Activated CD8-positive, alpha-beta memory T cell treated with anti-CD3 and anti-CD28 coated beads for 36 hours (primary cell): ENCODE measurements around the gene NCAM2. TPM values are rescaled to one million over a fixed set of nuclear protein-coding genes. Genes with fewer than 3 reads are reported as not detected.

Experiments used
- CTCF ChIA-PET: fragments of 350-600 bp; sonication (Branson Sonifier 250); formaldehyde crosslinking; loops from one replicate; lab custom pipeline; 2021; ENCODE audit warnings: antibody characterized with exemption; lab: Charles Lee
- POLR2A ChIA-PET: fragments of 350-600 bp; sonication (Branson Sonifier 250); formaldehyde crosslinking; loops from one replicate; lab custom pipeline; 2021; ENCODE audit warnings: antibody characterized with exemption; lab: Charles Lee
- total RNA-seq, 2 experiments: library from RNA; stranded (reverse); gene quantifications; one replicate each; pipeline ENCODE4 v1.2.3, GENCODE V29; 2021

Gene NCAM2
- total RNA-seq, 2 experiments from 2014 or later: not detected

DNA sequence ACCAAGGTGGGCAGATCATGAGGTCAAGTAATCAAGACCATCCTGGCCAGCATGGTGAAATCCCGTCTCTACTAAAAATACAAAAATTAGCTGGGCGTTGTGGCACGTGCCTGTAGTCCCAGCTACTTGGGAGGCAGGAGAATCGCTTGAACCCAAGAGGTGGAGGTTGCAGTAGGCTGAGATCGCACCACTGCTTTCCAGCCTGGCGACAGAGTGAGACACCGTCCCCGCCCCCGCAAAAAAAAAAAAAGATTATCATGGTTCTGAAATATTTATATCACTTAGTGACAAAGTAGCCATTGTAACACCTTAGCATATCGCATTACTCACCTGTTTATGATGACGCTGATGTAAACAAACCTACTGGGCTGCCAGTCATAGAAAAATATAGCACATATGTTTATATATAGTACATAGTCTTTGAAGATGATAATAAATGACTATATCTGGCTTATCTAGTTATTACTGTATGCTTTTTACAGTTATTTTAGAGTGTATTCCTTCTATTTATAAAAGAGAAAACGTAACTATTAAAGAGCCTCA, 160.2 kb downstream of the NCAM2 start:
- CTCF ChIA-PET: no interaction called here
- POLR2A ChIA-PET: no interaction called here

DNA sequence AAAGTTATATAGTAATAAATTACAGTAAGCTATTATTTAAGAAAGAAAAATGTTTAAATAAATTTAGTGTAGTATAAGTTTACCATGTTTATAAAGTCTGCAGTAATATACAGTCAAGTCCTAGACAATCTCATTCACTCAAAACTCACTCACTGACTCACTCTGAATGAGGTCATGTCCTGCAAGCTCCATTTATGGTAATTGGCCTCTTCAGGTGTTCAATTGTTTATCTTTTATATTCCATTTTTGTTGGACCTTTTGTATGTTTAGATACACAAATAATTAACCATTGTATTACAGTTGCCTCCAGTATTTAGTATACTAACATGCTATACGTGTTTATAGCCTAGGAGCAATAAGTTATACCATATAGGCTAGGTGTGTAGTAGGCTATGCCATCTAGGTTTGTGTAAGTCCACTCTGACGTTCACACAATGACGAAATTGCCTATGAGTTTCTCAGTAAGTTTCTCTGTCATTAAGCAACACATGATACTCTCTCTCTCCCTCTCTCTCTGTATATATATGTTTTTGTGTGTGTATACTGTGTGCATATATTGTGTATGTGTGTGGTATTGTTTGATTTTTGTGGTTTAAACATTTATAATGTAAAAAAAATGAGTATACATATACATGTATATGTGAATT, 161.2 kb downstream of the NCAM2 start:
- CTCF ChIA-PET: no interaction called here

DNA sequence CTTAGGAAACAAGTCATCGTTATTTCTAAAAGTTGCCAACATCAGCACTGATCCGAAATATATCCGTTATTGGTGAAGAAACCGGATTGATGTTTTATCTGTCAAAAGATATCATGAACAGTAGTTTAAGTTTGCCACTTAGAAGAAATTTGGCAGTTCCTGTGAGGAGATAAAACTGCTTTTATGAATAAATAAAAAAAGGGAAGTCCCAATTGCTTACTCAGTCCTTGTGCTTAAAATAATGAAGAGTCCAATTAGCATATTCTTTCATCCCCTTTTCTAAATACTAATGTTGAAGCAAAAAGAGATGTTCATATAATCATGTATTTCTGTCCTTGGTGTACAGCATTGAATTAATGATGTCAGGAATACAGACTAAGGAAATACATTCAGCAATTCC, 164.6 kb downstream of the NCAM2 start:
- POLR2A ChIA-PET: no interaction called here
- CTCF ChIA-PET: no interaction called here

More for the DNA sequence above, 161.2 kb downstream of the NCAM2 start:
- POLR2A ChIA-PET: no interaction called here

- CTCF ChIA-PET: interaction anchor here (0.6 kb wide), 1 partner anchor 1220 kb away, joined by 3 read pairs; no protein-coding TSS in a partner anchor
- POLR2A ChIA-PET: no interaction called here
These were observed 165.7 kb downstream of the NCAM2 start for GRCh38 chr21:21163904-21164303.

GRCh38 chr21:21165063-21165645, 166.9 kb downstream of the NCAM2 start:
- CTCF ChIA-PET: no interaction called here
- POLR2A ChIA-PET: no interaction called here

GRCh38 chr21:21174676-21175075, 176.5 kb downstream of the NCAM2 start:
- POLR2A ChIA-PET: no interaction called here

GRCh38 chr21:21175798-21176334, 177.7 kb downstream of the NCAM2 start:
- CTCF ChIA-PET: no interaction called here
- POLR2A ChIA-PET: no interaction called here

More at GRCh38 chr21:21174676-21175075, 176.5 kb downstream of the NCAM2 start:
- CTCF ChIA-PET: no interaction called here

DNA sequence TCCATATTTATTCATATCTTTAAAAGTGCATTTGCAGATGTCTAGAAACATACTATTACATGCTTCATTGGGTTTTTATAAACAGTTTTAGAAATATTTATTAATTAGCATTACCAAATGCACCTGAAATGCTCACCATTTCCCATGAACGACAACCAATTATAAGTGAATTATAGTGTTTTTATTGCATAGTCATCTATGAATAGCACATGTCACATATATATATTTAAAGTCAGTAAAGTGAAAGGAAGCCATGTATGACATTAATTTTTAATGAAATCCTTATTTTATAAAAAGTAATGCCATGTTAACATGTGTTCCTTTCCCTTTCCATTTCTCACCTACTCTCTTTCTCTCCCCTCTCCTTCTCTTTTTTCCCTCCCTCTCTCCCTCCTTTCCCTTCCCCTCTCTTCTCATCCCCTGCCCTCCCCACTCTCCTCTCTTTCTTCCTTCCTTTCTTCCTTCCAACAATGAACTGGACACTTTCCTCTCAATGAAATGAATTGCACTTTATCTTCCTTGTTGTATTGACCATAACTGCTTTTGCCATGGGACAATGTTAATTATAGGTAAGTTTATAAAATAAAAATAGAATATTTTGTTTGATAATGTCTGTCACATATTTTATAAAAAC, 179.3 kb downstream of the NCAM2 start:
- CTCF ChIA-PET: no interaction called here
- POLR2A ChIA-PET: no interaction called here

DNA sequence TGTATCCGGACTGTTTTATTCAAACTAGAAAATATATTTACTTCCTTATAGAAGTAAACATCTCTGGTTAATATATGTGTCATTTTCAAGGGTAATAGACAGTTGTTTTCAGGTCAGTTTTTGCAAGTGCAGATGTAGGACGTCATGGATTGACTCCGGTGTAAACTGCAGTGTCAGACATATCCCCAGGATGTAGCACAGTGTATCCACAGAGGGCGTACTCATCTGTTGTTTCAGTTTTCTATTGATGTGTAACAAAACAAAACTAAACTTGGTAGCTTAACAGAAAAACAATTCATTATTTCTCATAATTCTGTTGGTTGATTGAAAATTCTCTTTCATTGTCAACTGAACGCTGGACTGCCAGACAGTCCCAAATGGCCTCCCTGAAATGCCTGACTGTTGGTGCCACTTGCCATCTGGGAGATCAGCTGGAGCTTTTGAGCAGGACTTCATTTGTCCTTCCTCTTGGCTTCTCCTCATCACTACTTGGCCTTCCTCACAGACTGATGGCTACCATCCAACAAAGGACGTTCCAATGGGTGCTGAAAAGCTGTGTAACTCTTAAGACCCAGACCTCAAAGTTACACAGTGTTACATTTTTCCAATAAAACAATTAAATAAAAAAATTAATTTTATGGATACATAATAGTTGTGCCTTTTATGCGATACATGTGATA, 181.6 kb downstream of the NCAM2 start:
- ChIA-PET POLR2A (no interaction called here), CTCF (no interaction called here)

GRCh38 chr21:21182401-21183010, 184.3 kb downstream of the NCAM2 start:
- ChIA-PET CTCF (interaction anchor here (0.7 kb wide), 1 partner anchor 14 kb away, joined by 3 read pairs; no protein-coding TSS in a partner anchor), POLR2A (no interaction called here)

DNA sequence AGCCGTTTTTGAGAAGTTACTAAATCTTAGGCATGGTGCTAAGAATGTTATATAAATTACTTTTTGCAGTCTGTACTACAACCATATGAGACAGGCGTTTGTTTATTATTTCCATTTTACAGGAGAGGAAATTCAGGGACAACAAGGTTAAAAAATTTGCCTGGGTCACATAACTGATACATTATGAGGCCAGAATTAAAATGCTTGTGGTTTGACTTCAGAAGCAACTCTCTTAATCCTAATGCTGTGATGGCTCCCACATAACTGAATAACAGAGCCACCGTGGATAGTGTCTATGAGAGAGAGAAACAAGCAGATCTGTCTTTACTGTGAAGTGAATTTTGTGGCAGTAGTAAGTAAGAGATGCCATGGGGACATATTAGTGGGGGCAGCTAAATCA, 184.9 kb downstream of the NCAM2 start:
- CTCF ChIA-PET: no interaction called here
- POLR2A ChIA-PET: no interaction called here

DNA sequence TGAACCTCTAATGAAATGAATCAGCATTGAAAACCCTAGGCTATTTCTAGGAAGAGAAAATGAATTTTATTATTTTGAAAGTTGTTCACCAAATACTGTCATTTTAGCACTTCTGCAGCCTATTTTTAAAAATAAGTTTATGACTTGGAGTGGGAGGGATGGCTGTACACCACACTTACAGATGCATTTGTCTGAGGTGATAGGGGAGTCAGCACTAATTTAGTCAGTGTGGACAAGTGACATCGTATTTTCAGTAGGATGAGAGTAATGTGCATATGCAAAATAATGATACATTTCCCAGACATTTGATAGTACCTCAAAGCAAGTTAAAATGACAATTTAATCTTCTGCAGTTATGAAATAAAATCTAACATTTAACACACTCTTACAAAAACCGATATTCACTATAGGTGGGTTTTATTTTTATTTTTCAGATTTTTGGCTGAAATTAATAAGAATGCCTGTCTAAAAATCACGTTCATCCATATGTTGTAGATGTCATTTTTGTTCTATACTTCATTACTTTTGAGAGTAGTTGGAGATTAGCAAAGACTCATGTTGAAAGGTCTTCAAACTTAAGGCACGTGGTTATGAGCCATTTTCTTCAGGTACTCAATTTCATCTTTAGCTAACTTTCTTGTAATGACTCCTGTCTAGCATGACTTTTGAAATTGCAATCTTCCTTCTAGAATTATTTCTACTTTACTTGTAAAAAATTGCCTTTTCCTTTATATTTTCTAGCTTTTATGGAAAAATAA, 186.7 kb downstream of the NCAM2 start:
- CTCF ChIA-PET: no interaction called here
- POLR2A ChIA-PET: no interaction called here

DNA sequence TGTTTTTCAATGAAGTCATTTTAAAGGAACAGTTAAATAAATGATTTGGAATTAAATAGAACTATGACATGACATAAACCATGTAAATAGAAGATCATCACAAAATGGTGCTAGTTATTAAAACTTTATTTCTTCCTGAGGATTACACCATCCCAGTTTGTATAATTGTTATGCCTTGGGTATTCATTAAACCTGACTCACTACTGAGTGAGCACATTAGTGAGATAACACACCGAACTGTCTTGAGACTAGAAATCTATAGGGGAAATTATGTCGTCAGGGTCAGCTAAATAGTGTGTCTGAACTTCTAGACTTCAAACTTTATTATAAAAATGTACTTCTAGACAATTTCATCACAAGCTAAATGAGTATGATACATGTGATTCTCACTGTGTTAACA, 189.4 kb downstream of the NCAM2 start:
- ChIA-PET CTCF (no interaction called here), POLR2A (no interaction called here)

DNA sequence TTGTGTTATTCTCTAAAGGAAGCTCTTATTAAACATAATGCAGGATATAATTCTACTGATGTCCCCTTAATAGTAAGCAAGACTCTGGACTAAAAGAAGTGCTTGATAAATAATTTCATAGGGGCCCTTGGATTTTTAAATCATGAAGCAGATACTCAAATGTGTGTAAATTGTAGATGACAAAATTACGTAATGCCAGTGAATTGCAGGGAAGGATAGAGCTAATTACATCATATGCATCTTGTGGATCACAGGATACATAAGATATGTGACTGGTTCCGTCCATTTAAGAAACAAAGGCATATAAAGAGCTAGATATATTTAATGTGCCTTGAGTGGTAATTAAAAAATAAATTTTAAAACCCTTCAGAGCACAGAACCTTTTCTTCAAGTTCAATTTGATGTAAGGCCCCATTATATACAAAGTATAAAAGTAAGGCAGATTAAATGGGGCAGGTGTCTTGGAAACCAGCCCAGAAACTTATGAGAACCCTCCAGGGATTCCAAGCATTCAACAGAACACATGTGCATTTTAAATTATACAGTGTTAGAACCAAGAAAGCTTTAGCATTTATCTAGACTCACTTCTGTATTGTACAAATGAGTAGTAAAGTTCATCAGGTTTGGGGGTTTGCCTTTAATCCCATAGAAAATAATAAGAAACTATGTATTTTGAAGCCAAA, 190.4 kb downstream of the NCAM2 start:
- ChIA-PET CTCF (no interaction called here), POLR2A (no interaction called here)

- ChIA-PET CTCF (no interaction called here), POLR2A (no interaction called here)
These were observed 197.3 kb downstream of the NCAM2 start for GRCh38 chr21:21195417-21195943.

GRCh38 chr21:21196087-21196486, 197.9 kb downstream of the NCAM2 start:
- CTCF ChIA-PET: no interaction called here
- POLR2A ChIA-PET: no interaction called here

DNA sequence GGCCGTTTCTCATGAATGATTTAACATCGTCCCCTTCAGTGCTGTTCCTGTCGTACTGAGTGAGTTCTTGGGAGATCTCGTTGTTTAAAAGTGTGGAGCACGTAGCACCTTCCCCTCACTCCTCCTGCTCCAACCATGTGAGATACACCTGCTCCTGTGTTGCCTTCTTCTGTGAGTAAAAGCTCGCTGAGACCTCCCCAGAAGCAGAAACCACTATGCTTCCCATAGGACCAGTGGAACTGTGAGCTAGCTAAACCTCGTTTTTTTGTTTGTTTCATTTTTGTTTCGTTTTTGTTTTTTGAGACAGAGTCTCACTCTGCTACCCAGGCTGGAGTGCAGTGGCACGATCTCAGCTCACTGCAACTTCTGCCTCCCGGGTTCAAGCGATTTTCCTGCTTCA, 198.6 kb downstream of the NCAM2 start:
- CTCF ChIA-PET: no interaction called here
- POLR2A ChIA-PET: no interaction called here
